A549 (cell line): ENCODE measurements around the gene SSUH2.

Experiments used
- CTCF ChIP-seq: fragments of >200 bp; sonication (Bioruptor Twin); formaldehyde crosslinking; IDR thresholded peaks from 3 replicates; pipeline ENCODE4 v1.5.1; 2016
- JUNB ChIP-seq: fragments of >200 bp; sonication (Bioruptor Twin); formaldehyde crosslinking; IDR thresholded peaks from 2 replicates; pipeline ENCODE4 v1.6.1; 2016
- POLR2A ChIP-seq: IDR thresholded peaks from 2 replicates; pipeline ENCODE4 v1.6.1; 2012; ENCODE audit warnings: mild to moderate bottlenecking, low read length
- USF2 ChIP-seq: fragments of 450-650 bp; IDR thresholded peaks from 2 replicates; pipeline ENCODE4 v1.6.1; 2014; ENCODE audit warnings: antibody characterized with exemption

- TF ChIP-seq CTCF (no peak), USF2 (no peak), JUNB (no peak), POLR2A (no peak)
Observed at GRCh38 chr3:8639659-8640000, 5.0 kb downstream of the SSUH2 start.
